ENCODE results near the gene LITAF. TPM values are rescaled to one million over a fixed set of nuclear protein-coding genes. Genes with fewer than 3 reads are reported as not detected.
"Not testable (repeated sequence)": the region's sequence is repeated elsewhere in the genome, so short reads cannot be mapped to it uniquely, and the experiment has no call there.

The LITAF gene
- total RNA-seq, 4 donors from 2014 or later = 101 to 136 (median 112) TPM

- Histone ChIP-seq H3K4me1 (peaks cover 46 to 50% of the 10 kb centered on the region in 2 donors), H3K27ac (peak overlapping the region; percentile 98 to 99 (median 98)), H3K4me3 (replicated peaks in 1 of 3) (no peak overlapping the region), H3K27me3 (no peaks in the 10 kb centered on the region), H3K36me3 (no peaks in the 10 kb centered on the region), H3K9me3 (no peaks in the 10 kb centered on the region)
- DNase-seq = no peak
- TF ChIP-seq, protein P1, sequence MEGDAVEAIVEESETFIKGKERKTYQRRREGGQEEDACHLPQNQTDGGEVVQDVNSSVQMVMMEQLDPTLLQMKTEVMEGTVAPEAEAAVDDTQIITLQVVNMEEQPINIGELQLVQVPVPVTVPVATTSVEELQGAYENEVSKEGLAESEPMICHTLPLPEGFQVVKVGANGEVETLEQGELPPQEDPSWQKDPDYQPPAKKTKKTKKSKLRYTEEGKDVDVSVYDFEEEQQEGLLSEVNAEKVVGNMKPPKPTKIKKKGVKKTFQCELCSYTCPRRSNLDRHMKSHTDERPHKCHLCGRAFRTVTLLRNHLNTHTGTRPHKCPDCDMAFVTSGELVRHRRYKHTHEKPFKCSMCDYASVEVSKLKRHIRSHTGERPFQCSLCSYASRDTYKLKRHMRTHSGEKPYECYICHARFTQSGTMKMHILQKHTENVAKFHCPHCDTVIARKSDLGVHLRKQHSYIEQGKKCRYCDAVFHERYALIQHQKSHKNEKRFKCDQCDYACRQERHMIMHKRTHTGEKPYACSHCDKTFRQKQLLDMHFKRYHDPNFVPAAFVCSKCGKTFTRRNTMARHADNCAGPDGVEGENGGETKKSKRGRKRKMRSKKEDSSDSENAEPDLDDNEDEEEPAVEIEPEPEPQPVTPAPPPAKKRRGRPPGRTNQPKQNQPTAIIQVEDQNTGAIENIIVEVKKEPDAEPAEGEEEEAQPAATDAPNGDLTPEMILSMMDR (IDR thresholded peaks at IDR 0.05) = no peak
- TF ChIP-seq POLR2A (IDR thresholded peaks at IDR 0.05) = no peak
- WGBS, 2 donors = 71 to 86% methylated on average over 7 of the region's 7 CpGs
- intact Hi-C loops (cut with DNase I) = no loop called here
Measured at GRCh38 chr16:11583166-11583565, 3.6 kb downstream of the LITAF start.

GRCh38 chr16:11582157-11582814 is 4.4 kb downstream of the LITAF start:
- WGBS, 2 donors = 81 to 86% methylated on average over 7 of the region's 7 CpGs
- no peak for TF ChIP-seq POLR2A (IDR thresholded peaks at IDR 0.05)
- TF ChIP-seq, protein P1 (IDR thresholded peaks at IDR 0.05) = no peak
- Histone ChIP-seq H3K4me3 (replicated peaks in 1 of 3) (no peak overlapping the region), H3K27me3 (no peaks in the 10 kb centered on the region), H3K36me3 (no peaks in the 10 kb centered on the region), H3K4me1 (peaks cover 43 to 44% of the 10 kb centered on the region in 2 donors), H3K9me3 (no peaks in the 10 kb centered on the region), H3K27ac (peak overlapping the region in 1 of 3 donors; percentile 99)
- no peak for DNase-seq
- intact Hi-C loops (cut with DNase I) = no loop called here

- H3K4me1 ChIP-seq = peaks cover 40 to 48% of the 10 kb centered on the region in 2 donors
- H3K36me3 ChIP-seq = no peaks in the 10 kb centered on the region
- intact Hi-C loops (cut with DNase I) = no loop called here
Measured at GRCh38 chr16:11581678-11582077, 5.0 kb downstream of the LITAF start.

GRCh38 chr16:11580451-11581086 is 6.2 kb downstream of the LITAF start:
- Histone ChIP-seq H3K27me3 (no peaks in the 10 kb centered on the region), H3K4me1 (peaks cover 39 to 50% of the 10 kb centered on the region in 2 donors), H3K36me3 (no peaks in the 10 kb centered on the region), H3K4me3 (replicated peaks in 1 of 3) (no peak overlapping the region), H3K27ac (peak overlapping the region in 1 of 3 donors; percentile 18), H3K9me3 (no peaks in the 10 kb centered on the region)
- DNase-seq = no peak
- 92 to 97% methylated on average over 12 of the region's 12 CpGs for WGBS, 2 donors
- intact Hi-C loops (cut with DNase I) = no loop called here
- TF ChIP-seq, protein P1 (IDR thresholded peaks at IDR 0.05) = no peak
- TF ChIP-seq POLR2A (IDR thresholded peaks at IDR 0.05) = no peak

More at GRCh38 chr16:11581678-11582077, 5.0 kb downstream of the LITAF start:
- Histone ChIP-seq H3K27me3 (no peaks in the 10 kb centered on the region), H3K4me3 (replicated peaks in 1 of 3) (no peak overlapping the region), H3K27ac (no peak overlapping the region), H3K9me3 (no peaks in the 10 kb centered on the region)
- no peak for TF ChIP-seq POLR2A (IDR thresholded peaks at IDR 0.05)
- TF ChIP-seq, protein P1 (IDR thresholded peaks at IDR 0.05) = no peak
- 79 to 92% methylated on average over 3 of the region's 3 CpGs for WGBS, 2 donors
- no peak for DNase-seq

GRCh38 chr16:11577290-11577660 is 9.4 kb downstream of the LITAF start:
- H3K36me3 ChIP-seq; H3K9me3 ChIP-seq; intact Hi-C loops (cut with DNase I); H3K4me3 ChIP-seq (replicated peaks in 1 of 3); DNase-seq; H3K27ac ChIP-seq; H3K27me3 ChIP-seq: not testable (repeated sequence)
- WGBS, 2 donors = 87 to 91% methylated on average over 8 of the region's 8 CpGs
- peaks cover 10 to 20% of the 10 kb centered on the region in 2 donors for H3K4me1 ChIP-seq
